Fibroblast of lung (primary cell): Measurements from ENCODE around the gene OR1S2. TPM values are rescaled to one million over a fixed set of nuclear protein-coding genes. Genes with fewer than 3 reads are reported as not detected.

Experiments used
- DNase-seq, 2 donors: peaks; one replicate each; pipeline versions ENCODE4 v3.0.0 to v3.0.0-alpha.2; 2010; ENCODE audit warnings: low read depth in 2 of 2
- H2AFZ ChIP-seq: 2 replicates; pipeline ENCODE4 v1.5.1; 2012; ENCODE audit warnings: low read length, control low read depth, inconsistent platforms
- H3K27ac ChIP-seq: 2 replicates; pipeline ENCODE4 v1.5.1; 2011; ENCODE audit warnings: low read length, control low read depth; ENCODE audit not compliant: insufficient read depth
- H3K27me3 ChIP-seq: 2 replicates; pipeline ENCODE4 v1.5.1; 2011; ENCODE audit warnings: mild to moderate bottlenecking, low read length; ENCODE audit not compliant: control insufficient read depth, insufficient read depth
- H3K36me3 ChIP-seq: 2 replicates; pipeline ENCODE4 v1.5.1; 2011; ENCODE audit warnings: low read length; ENCODE audit not compliant: control insufficient read depth, insufficient read depth
- H3K4me1 ChIP-seq: 2 replicates; pipeline ENCODE4 v1.5.1; 2011; ENCODE audit warnings: low read length; ENCODE audit not compliant: control insufficient read depth, insufficient read depth; ENCODE audit errors: extremely low read depth
- H3K4me2 ChIP-seq: 2 replicates; pipeline ENCODE4 v1.5.1; 2011; ENCODE audit warnings: low read length, control low read depth; ENCODE audit not compliant: insufficient read depth; ENCODE audit errors: extremely low read depth
- H3K4me3 ChIP-seq, 4 experiments: fragments of 200-600 bp in 1 of 4; sonication (generic) in 1 of 4; replicated peaks in 1 of 4; 2 replicates each; pipeline ENCODE4 v1.5.1; 2011 to 2016; ENCODE audit warnings: low read length in 4 of 4, low read depth in 3 of 4, mild to moderate bottlenecking in 3 of 4, control low read depth in 2 of 4, inconsistent platforms in 1 of 4, mixed read lengths in 1 of 4; ENCODE audit not compliant: insufficient read depth in 1 of 4; ENCODE audit errors: control extremely low read depth in 1 of 4
- H3K79me2 ChIP-seq: 2 replicates; pipeline ENCODE4 v1.5.1; 2012; ENCODE audit warnings: mild to moderate bottlenecking, low read length, inconsistent platforms; ENCODE audit not compliant: control insufficient read depth, insufficient read depth
- H3K9ac ChIP-seq: 2 replicates; pipeline ENCODE4 v1.5.1; 2011; ENCODE audit warnings: mild to moderate bottlenecking, low read length, control low read depth; ENCODE audit not compliant: insufficient read depth
- H3K9me3 ChIP-seq: 2 replicates; pipeline ENCODE4 v1.5.1; 2012; ENCODE audit warnings: low read depth, low read length; ENCODE audit not compliant: control insufficient read depth, insufficient read depth
- H4K20me1 ChIP-seq: 2 replicates; pipeline ENCODE4 v1.5.1; 2011; ENCODE audit warnings: low read length; ENCODE audit not compliant: control insufficient read depth, insufficient read depth; ENCODE audit errors: extremely low read depth
- EZH2 ChIP-seq: IDR thresholded peaks from 2 replicates; pipeline ENCODE4 v1.5.1; 2012; ENCODE audit warnings: low read length, control low read depth, mild to moderate bottlenecking; ENCODE audit errors: missing control alignments
- polyA plus RNA-seq, 2 donors: library from polyadenylated mRNA; depleted of rRNA in 1 of 2; stranded (reverse) in 1 of 2; unstranded in 1 of 2; fragments of >200 nt; gene quantifications; 2 replicates each; pipeline ENCODE4 v1.2.1, GENCODE V29; 2011 to 2012; ENCODE audit warnings: missing spikeins in 1 of 2
- total RNA-seq: library from RNA; depleted of rRNA; stranded (reverse); fragments of >200 nt; gene quantifications from 2 replicates; pipeline ENCODE4 v1.2.1, GENCODE V29; 2014
- TF ChIP-seq, protein P1 (sequence below), 2 donors: IDR thresholded peaks in 1 of 2; conservative IDR thresholded peaks in 1 of 2; 1 replicate in 1 of 2; 2 replicates in 1 of 2; pipeline ENCODE4 v1.5.1; 2011 to 2012; ENCODE audit warnings: low read length in 2 of 2, control low read depth in 1 of 2, inconsistent platforms in 1 of 2, low read depth in 1 of 2, mild to moderate bottlenecking in 1 of 2

Gene OR1S2
- total and polyA plus RNA-seq, 2 donors (not counting 1 experiment from before 2014, with no cell fraction given): not detected

DNA sequence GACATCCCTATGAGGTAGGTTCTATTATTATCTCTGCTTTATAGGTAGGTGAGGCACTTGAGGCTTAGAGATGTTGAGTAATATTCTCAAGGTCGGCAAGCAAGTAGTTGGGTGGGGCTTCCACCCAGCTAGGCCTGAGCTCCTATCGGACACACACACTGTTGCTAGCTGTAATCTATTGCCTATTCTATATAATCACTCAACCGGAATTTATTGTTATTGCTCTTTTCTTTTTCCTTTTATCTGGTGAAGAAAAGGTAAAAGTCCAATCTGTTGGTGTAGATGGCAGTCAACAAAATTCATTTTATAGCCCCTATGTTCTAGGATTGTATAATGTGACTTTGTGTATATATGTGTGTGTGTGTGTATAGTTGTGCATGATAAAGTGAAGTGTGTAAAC, 11.7 kb downstream of the OR1S2 start:
- no peak overlapping the region for H3K4me2 ChIP-seq
- no peaks in the 10 kb centered on the region for H3K9me3 ChIP-seq
- no peak for DNase-seq
- no peaks in the 10 kb centered on the region for H3K79me2 ChIP-seq
- H3K4me1 ChIP-seq: no peaks in the 10 kb centered on the region
- no peaks in the 10 kb centered on the region for H4K20me1 ChIP-seq
- H3K36me3 ChIP-seq: no peaks in the 10 kb centered on the region
- TF ChIP-seq EZH2: no peak
- TF ChIP-seq, protein P1, sequence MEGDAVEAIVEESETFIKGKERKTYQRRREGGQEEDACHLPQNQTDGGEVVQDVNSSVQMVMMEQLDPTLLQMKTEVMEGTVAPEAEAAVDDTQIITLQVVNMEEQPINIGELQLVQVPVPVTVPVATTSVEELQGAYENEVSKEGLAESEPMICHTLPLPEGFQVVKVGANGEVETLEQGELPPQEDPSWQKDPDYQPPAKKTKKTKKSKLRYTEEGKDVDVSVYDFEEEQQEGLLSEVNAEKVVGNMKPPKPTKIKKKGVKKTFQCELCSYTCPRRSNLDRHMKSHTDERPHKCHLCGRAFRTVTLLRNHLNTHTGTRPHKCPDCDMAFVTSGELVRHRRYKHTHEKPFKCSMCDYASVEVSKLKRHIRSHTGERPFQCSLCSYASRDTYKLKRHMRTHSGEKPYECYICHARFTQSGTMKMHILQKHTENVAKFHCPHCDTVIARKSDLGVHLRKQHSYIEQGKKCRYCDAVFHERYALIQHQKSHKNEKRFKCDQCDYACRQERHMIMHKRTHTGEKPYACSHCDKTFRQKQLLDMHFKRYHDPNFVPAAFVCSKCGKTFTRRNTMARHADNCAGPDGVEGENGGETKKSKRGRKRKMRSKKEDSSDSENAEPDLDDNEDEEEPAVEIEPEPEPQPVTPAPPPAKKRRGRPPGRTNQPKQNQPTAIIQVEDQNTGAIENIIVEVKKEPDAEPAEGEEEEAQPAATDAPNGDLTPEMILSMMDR (conservative IDR thresholded peaks at IDR 0.05 in 1 of 2, IDR thresholded peaks at IDR 0.05 in 1 of 2; ENCODE audit: low read depth in 1 of 2, low read length in 2 of 2): no peak
- no peak overlapping the region for H3K9ac ChIP-seq
- H3K4me3 ChIP-seq: no peak overlapping the region
- no peak overlapping the region for H2AFZ ChIP-seq
- no peak overlapping the region for H3K27ac ChIP-seq
- H3K27me3 ChIP-seq: no peaks in the 10 kb centered on the region

DNA sequence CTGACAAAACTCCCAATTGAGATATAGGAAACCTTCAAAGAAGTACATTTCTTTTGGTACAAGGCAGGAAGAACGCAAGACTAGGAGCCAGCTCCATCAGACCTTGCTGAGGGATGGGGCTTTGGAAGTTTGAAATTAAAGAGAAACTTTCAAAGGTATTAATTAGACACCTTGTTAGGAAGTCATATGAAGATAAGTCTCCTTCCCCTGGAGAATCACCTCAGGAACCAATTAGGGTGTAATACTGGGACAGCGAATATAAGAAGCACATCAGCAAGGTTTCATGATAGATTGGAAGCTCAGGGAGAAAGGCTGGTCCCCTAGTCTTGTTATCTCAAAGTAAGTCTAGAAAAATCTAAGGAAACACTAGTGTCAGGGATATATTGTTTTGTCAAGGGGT, 15.2 kb downstream of the OR1S2 start, which contains the start of gene OR9Q2:
TSS of gene OR9Q2 (plus strand) at position 301 of the 400 bp plus-strand sequence. CDS start 1,421 bp downstream, outside the sequence.
- Histone ChIP-seq H2AFZ (no peak within 1 kb of the TSS), H3K4me1 (no peaks in the 10 kb centered on the region), H3K36me3 (no peaks in the 10 kb centered on the region), H3K4me3 (no peak within 1 kb of the TSS), H3K9ac (no peak within 1 kb of the TSS), H3K27me3 (no peaks in the 10 kb centered on the region), H3K9me3 (no peaks in the 10 kb centered on the region), H3K4me2 (no peak within 1 kb of the TSS), H3K79me2 (no peaks in the 10 kb centered on the region), H3K27ac (no peak within 1 kb of the TSS), H4K20me1 (no peaks in the 10 kb centered on the region)
- no peak for DNase-seq
- no peak for TF ChIP-seq EZH2
- TF ChIP-seq, protein P1 (conservative IDR thresholded peaks at IDR 0.05 in 1 of 2, IDR thresholded peaks at IDR 0.05 in 1 of 2; ENCODE audit: low read depth in 1 of 2, low read length in 2 of 2): no peak

DNA sequence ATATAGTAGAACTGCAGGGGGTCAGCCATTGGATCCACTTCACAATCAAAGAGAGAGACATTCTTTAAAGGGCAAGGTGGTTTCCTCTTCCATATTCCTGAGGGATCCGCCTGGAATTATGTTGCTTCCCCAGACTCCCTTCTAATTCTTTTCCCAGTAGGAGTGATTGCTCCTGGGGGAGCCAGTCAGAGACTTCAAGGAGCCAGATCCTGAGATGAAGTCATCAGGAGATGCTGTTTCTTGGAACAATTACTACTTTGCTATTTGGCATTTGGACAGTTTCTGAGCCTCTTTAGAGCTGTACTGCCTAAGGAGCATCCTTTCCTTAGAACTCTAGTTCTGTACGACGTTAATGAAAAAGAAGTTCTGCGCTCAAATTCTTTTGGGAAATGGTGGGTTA, 17.0 kb downstream of the OR1S2 start:
- no peaks in the 10 kb centered on the region for H3K27me3 ChIP-seq
- H2AFZ ChIP-seq: no peak overlapping the region
- no peaks in the 10 kb centered on the region for H3K9me3 ChIP-seq
- H3K4me3 ChIP-seq: no peak overlapping the region
- no peak overlapping the region for H3K9ac ChIP-seq
- DNase-seq: no peak
- no peaks in the 10 kb centered on the region for H3K4me1 ChIP-seq
- H3K36me3 ChIP-seq: no peaks in the 10 kb centered on the region
- TF ChIP-seq, protein P1 (conservative IDR thresholded peaks at IDR 0.05 in 1 of 2, IDR thresholded peaks at IDR 0.05 in 1 of 2; ENCODE audit: low read depth in 1 of 2, low read length in 2 of 2): no peak
- TF ChIP-seq EZH2: no peak
- H4K20me1 ChIP-seq: no peaks in the 10 kb centered on the region
- H3K4me2 ChIP-seq: no peak overlapping the region
- H3K27ac ChIP-seq: no peak overlapping the region
- no peaks in the 10 kb centered on the region for H3K79me2 ChIP-seq
